HG02798 (cell line): Measurements from ENCODE around the gene ARID1B.
A peak's percentile ranks its signal among the peaks of the same experiment; 100 is the strongest.

ENCODE experiments used
- ATAC-seq: cut with Tn5 transposase; IDR thresholded peaks from one replicate; pipeline ENCODE4 v1.9.1; 2021; ENCODE audit warnings: mild to moderate bottlenecking; ENCODE audit not compliant: unreplicated experiment, poor library complexity

Gene ARID1B

GRCh38 chr6:156873654-156874380 lies 96.6 kb downstream of the ARID1B start:
- ATAC-seq, result no peak

- no peak for ATAC-seq
Measured at GRCh38 chr6:156875062-156875461, 97.9 kb downstream of the ARID1B start.

GRCh38 chr6:156876302-156876701 lies 99.1 kb downstream of the ARID1B start:
- ATAC-seq, result no peak

- no peak for ATAC-seq
Measured at GRCh38 chr6:156877126-156877863, 100.1 kb downstream of the ARID1B start.

DNA sequence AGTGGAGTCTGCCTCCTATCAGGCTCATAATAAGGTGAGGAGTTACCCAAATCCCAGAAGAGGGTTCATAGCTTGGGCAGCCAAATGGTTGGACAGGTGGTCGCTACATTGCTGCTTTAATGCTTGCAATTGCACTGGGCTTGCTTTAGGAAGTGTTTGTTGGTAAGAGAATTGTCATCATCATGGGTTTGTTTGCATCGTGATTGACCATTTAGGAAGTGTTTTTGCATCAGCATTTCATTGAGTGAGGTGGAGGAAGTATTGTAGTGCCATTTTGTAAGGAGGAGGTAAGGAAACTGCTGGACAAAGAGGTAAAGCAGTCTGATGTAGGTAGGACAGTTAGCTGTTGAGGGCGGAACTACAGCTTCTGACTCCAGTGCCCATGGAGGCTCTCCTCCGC lies 101.5 kb downstream of the ARID1B start:
- ATAC-seq, result no peak

DNA sequence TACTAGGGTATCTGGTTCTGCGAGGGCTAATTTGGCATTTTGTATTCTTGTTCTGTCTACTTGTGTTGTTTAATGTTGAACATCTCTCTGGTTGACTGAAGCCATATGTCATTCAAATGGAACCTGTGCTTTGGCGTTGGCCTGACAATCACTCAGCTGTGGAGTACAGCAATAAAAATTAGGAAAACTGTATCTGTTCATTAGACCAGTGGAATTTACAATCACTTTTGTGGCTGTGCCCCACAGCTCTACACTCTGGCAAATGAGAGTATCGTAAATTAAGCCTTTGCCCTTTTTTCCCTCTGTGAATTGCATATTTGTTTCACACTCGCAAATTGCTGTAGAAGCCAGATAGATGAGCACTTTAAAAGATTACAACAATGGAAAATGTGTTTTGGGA lies 102.0 kb downstream of the ARID1B start:
- ATAC-seq, result no peak

DNA sequence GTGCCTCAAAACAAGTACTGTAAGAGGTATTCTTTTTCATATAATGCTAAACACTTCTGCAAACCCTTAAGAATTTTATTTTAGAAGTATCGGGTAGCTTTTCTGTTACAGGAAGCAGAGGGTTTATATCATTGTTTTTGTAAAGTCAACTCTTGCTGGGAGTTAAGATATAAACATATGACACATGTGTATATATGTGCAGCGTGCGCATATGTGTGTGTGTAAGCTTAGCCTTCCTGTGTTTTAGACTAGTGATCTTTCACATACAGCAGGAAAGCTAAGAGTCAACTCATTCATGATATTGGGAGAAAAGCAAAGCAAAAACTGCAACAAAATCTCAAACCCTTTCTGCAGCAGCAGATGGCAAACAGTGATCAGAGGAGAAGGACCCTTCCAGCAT lies 102.4 kb downstream of the ARID1B start:
- no peak for ATAC-seq

DNA sequence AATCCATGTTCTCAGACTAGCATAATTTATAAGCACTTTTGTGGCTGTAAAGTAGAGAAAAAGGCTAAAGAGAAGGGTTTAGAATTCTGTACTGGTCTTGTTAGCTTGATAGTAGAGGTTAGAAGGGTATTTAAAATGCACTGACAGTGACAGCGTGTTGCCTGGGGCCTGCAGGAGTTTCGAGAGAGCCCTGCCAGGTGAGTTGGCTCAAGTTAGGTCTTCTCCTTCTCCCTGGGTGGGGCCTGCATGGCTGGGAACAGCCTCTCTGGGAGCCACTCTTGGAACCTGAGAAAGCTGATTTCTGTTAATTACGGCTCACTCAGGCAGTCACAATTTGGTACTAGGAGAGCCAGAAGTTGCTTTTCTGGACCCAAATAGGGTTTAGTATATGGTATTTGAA lies 103.7 kb downstream of the ARID1B start:
- ATAC-seq, result no peak

GRCh38 chr6:156881687-156882629 lies 104.8 kb downstream of the ARID1B start:
- no peak for ATAC-seq

GRCh38 chr6:156883497-156884252 lies 106.5 kb downstream of the ARID1B start:
- peak; percentile 43 for ATAC-seq

DNA sequence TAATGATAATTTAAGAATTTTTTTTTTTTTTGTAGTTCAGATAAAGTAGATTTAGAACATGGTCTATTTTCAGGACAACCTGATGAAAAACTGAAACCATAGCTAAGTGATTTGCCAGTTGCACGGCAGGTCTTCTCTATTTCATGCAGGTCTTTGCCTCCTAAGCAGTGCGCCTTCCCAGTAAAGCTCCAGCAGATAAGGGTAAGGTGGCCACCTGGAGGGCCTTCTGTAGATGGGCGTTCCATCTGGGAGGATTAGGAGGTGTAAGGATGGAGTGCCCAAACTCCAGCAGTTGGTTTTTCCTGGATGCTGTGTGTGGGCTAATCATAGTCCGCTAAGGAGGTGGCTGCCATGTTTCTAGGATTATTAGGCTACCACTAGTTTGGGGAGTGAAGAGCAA lies 107.1 kb downstream of the ARID1B start:
- ATAC-seq, result no peak

DNA sequence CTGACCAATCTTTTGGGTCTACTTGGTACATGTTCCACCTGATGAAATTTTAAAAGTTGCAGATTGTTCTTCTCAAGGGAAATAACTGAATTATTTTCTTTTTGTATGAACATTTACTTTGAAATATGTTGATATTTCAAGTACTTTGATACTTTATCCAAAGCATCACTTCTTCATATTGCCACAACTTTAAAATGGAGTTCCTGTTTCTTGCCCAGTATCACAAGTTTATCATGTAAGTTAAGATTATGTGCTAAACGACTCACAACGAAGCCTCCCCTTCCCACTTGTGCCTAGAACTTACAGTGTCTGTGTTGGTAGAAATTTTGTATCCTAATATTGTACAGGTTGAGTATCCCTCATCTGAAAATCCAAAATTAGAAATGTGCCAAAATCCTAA lies 108.4 kb downstream of the ARID1B start:
- no peak for ATAC-seq

GRCh38 chr6:156886409-156886808 lies 109.2 kb downstream of the ARID1B start:
- peak; percentile 74 for ATAC-seq

DNA sequence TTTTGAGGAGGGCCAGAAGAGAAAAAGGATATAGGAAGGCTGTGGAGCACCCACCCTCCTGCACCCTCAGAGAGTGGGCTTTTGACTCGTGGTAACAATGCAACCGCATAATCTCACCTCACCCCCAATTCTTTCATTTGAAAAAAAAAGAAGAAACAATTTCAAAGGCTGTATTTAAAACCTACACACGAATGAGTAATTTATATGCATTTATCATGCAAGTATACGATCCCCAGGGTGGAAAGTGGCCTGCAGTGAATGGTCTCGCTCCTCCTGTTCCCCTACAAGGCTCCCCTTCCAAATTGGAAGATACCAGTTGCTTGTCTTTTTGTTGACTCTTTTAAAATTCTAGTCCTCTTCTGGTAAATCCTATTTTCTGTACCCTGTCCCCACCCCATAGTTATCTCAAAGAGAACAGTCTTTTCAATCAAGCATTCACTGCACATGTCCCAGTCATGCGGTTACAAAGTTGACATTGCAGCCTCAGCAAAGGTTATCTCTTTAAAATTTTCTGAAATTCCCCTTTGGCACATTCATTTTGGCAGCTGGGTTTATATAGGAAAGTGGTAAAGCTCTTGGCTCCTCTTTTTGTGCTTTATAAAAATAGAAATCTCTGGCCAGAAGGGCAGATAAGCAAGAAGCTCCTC lies 110.6 kb downstream of the ARID1B start:
- no peak for ATAC-seq

GRCh38 chr6:156889469-156889868 lies 112.3 kb downstream of the ARID1B start:
- ATAC-seq, result no peak

GRCh38 chr6:156889986-156890385 lies 112.8 kb downstream of the ARID1B start:
- no peak for ATAC-seq

- ATAC-seq, result no peak
Measured at GRCh38 chr6:156890627-156891314, 113.6 kb downstream of the ARID1B start.

DNA sequence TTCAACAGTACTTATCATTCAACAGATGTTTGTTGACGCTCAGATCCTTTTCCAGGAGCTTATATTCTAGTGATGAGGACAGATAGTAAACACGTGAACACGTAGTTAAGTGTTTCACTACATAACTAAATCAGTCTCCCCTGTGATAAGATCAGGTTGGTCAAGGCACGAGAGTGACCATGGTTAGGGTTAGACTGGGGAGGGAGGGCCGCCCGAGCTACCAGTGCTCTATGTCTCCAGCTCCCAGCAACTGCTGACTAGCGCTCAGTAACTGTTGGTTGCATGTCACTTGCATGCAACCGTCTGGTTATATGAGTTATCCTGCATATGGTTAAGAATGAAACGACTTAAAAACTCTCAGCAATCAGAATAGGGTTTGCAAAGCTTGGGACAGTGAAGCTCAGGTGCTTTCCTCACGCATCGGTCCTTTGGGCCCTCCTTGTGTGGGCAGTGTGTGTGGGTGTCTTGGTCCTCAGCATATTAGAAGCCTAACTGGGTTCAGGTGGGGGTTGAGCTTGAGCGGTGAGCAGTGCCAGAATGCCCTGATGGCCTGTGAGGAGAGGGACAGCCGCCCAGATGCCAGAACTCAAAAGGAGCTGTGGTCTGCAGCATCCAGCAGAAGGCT lies 120.8 kb downstream of the ARID1B start:
- ATAC-seq, result no peak

GRCh38 chr6:156899071-156899470 lies 121.9 kb downstream of the ARID1B start:
- no peak for ATAC-seq
